ENCODE results near the gene ADCY7.

Gene ADCY7

DNA sequence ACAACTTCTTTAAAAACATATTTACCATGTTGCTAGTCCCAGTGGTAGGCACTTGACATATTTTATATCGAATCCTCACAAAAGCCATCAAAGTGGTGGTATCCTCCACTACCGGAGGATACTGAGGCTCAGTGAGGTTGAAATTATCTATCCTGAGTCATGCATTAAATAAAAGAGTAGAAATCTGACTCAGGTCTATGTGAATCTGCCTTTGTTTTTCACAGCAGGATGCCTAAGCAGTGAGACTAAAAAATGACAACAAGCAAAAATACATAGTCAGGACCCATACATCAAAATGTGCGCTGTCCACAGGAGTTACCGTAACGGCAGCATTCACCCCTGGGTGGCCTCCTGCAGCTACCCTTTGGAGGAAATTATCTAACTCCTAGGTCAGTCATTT lies 84.8 kb downstream of the ADCY7 start:
- no peak for DNase-seq

DNA sequence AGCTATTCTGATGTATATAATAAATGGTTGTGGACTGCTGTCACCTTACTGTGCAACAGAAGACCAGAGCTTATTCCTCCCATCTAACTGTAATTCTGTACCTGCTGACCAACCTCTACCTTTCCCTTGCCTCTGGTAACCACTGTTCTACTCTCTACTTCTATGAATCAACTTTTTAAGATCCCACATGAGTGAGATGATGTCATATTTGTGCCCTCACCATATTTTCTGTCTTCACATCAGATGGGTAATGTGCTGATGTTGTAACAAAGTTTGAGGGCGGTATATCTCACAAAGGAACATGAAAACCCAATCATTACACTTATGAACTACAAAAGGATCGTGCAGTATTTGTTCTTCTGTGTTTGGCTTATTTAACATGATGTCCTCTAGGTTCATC lies 85.6 kb downstream of the ADCY7 start:
- DNase-seq = no peak

DNA sequence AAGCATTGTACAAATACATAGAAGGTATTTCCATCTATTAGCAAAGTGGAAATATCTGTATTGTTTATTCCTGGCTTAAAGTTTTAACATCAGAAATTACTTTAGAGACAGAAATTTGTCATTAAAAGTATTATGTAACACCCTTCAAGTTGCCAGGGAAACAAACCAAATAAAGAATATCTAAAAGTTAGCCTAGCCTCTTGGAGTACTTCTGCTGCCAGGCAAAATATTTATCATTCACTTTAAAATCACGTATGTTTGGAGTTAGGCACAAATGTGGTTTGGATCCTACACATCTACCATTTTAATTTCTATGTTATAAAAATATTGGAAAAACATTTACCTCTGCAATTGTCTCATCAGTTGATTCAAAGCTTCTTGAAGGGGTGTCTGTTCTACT lies 87.7 kb downstream of the ADCY7 start:
- no peak for DNase-seq

DNA sequence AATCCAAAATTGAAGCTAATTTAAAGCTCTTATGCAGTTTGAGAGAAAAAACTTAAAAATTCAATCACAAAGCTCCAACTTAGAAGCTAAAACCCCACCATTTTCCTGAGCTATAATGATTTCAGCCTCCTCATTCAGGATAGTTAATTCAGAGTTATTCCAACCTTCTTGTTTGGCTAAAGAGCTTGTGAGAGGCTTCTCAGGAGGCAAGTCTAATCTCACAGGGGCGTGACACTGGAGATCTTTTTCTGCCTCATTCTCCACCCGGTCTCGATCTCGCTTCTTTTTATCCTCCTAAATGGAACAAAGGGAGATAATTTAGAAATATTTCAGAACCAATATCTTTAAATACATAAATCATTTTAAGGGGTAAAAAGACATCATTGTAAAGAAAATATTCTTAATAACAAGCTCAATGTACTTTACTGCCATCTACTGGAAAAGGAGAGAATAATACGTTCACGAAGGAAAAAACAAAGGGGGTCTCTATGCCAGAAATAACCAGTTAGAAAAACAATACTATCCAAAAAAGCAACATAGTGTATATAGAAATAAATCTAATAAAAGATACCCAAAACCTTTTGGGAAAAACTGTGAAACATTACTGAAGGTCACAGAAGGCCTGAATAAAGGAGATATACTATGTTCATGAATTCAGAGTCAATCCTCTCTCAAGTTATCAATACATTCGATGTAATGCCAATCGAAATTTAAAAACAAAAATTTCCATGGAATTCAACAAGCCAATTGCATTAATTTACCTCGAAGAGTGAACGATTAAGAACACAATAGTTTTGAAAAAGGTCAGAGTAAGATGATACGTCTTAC lies 88.5 kb downstream of the ADCY7 start:
- no peak for DNase-seq

DNA sequence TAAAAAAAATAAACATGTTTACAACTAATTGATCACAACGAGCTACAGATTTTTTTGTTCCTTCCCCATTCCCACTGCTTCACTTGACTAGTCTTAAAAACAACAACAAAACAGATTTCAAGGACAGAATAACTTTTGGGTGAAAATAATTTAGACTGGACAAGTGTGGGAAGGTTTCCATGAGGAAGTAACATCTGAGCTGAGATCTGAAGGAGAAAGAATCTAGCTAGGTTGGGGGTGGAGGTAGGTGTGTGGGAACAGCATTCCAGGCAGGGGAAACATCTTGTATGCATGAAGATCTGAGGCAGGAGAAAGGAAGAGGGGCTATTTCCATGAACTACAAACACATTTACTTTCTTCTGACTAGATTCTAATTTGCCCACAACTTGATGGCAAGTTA lies 93.3 kb downstream of the ADCY7 start:
- DNase-seq = no peak

DNA sequence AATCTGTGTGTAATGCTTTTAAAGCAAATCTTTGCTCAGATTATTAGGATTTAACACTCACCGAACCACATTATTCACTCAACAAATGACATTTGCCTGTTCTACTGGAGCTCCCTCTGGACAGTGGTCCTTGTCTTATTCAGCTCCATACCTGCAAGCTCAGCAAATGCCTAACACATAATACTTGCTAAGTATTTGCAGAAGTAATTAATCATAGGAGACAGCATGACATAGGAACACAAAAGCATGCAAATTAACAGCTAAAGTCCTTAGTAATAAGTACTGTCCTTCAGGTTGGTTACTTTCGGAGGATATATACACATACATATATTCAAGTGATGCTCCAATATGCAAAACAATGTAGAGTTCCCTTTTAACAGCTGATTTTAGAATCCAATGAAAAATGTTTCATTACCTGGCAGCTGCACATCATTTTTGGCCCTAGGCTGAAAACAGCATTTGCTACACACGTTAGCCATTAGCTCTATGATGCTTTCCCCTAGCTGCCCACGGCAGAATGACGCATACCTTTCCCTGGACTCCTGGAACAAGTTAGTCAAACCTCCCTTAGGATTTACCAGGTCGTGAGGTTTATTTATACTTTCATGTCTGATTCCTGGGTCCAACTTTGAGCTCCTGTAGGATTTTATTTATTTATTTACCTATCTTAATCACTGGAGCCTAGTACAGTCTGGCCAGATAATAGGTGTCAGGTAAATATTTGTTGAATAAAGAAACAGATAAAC lies 93.9 kb downstream of the ADCY7 start:
- no peak for DNase-seq

DNA sequence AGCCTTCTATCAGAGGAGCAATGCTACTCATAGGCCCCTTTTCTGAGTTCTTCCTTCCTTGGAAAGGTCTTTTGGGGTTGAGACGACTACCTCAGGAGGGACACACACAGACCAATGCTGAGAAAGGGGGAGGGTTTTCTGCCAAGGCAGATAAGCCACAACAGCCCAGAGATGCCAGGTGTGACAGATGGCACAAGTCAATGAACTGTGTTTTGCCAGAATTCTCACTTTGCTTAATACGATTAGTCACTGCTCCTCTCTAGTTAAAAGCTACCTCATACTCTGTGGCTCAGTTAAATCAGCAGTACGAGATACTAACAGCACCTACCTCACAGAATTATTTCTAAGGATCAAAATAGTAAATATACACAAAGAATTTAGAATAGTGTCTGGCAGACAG lies 94.4 kb downstream of the ADCY7 start:
- peak; percentile 83 for DNase-seq

DNA sequence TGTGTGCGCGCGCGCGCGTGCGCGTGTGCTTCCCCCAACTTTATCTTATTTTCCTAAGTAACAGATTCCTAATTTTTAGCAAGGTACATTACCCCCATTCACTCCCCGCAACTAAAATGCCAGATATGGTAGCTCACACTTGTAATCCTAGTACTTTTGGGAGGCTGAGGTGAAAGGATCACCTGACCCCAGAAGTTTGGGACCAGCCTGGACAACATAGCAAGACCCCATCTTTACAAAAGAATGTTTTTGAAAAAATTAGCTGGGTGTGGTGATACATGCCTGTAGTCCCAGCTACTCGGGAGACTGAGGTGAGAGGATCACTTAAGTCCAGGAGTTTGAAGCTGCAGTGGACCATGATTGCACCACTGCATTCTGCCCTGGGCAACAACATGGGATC lies 97.3 kb downstream of the ADCY7 start:
- DNase-seq = no peak

DNA sequence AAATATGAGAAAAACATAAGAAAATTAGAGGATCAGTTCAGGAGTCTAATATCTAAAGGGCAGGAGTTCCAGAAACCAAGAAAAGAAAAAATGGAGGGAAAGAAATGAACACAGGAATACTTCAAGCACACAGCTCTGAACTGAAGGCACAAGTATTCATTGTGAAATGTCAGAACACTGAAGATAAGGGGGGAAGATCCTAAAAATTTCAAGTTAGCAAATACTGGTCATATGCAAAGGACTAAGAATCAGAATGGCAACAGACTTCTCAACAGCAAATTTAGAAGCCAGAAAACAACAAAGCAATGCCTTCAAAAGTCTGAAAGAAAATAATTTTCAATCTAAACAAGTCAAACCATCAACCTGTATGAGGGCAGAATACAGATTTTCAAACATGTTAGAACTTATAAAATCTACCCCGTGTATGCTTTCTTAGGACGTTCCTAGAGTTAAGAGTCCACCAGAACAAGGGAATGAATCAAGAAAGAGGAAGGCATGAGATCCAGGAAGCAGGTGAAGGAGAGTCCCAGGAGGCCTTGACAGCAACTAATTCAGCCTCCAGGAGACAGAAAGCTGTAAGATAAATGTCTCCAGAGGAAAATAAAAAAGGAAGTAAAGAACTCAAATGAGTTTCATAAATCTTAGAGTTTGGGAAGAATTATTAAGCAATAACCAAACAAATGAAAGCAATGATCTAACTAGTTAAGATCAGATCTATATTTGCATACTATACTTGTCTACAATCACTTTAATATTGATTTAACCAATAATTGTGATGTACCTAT lies 99.6 kb downstream of the ADCY7 start:
- no peak for DNase-seq
